Measurements from ENCODE around the gene TICAM2.

Gene TICAM2

GRCh38 chr5:115607935-115608334, 5.7 kb upstream of the TICAM2 start:
- no peak for DNase-seq (ENCODE audit: low spot score)

GRCh38 chr5:115605436-115605835, 3.2 kb upstream of the TICAM2 start:
- DNase-seq (ENCODE audit: low spot score): no peak

- DNase-seq (ENCODE audit: low spot score): no peak
Observed at GRCh38 chr5:115602591-115603125, 379 bp upstream of the TICAM2 start.

- no peak for DNase-seq (ENCODE audit: low spot score)
Observed at GRCh38 chr5:115600766-115601165, 1.5 kb downstream of the TICAM2 start.

GRCh38 chr5:115599924-115600323, 2.4 kb downstream of the TICAM2 start:
- no peak for DNase-seq (ENCODE audit: low spot score)

GRCh38 chr5:115599502-115599901, 2.8 kb downstream of the TICAM2 start:
- DNase-seq (ENCODE audit: low spot score): no peak

- no peak for DNase-seq (ENCODE audit: low spot score)
Observed at GRCh38 chr5:115594128-115595047, 7.9 kb downstream of the TICAM2 start.

- DNase-seq (ENCODE audit: low spot score): no peak
Observed at GRCh38 chr5:115589043-115589442, 13.2 kb downstream of the TICAM2 start.

- DNase-seq (ENCODE audit: low spot score): no peak
Observed at GRCh38 chr5:115588640-115589039, 13.6 kb downstream of the TICAM2 start.

- DNase-seq (ENCODE audit: low spot score): peak; percentile 30
Observed at GRCh38 chr5:115586525-115587146, 15.6 kb downstream of the TICAM2 start.

GRCh38 chr5:115585265-115585664, 17.0 kb downstream of the TICAM2 start:
- no peak for DNase-seq (ENCODE audit: low spot score)

GRCh38 chr5:115584501-115584900, 17.8 kb downstream of the TICAM2 start:
- DNase-seq (ENCODE audit: low spot score): no peak

- DNase-seq (ENCODE audit: low spot score): no peak
Observed at GRCh38 chr5:115583474-115583873, 18.8 kb downstream of the TICAM2 start.

GRCh38 chr5:115580941-115581340, 21.3 kb downstream of the TICAM2 start:
- no peak for DNase-seq (ENCODE audit: low spot score)

- DNase-seq (ENCODE audit: low spot score): no peak
Observed at GRCh38 chr5:115579747-115580173, 22.5 kb downstream of the TICAM2 start.

GRCh38 chr5:115579216-115579615, 23.1 kb downstream of the TICAM2 start:
- no peak for DNase-seq (ENCODE audit: low spot score)

GRCh38 chr5:115578657-115579056, 23.6 kb downstream of the TICAM2 start:
- no peak for DNase-seq (ENCODE audit: low spot score)

- no peak for DNase-seq (ENCODE audit: low spot score)
Observed at GRCh38 chr5:115577741-115578140, 24.5 kb downstream of the TICAM2 start.

- no peak for DNase-seq (ENCODE audit: low spot score)
Observed at GRCh38 chr5:115577329-115577728, 24.9 kb downstream of the TICAM2 start.

GRCh38 chr5:115575167-115576070, 26.9 kb downstream of the TICAM2 start:
- no peak for DNase-seq (ENCODE audit: low spot score)

GRCh38 chr5:115573133-115573532, 29.1 kb downstream of the TICAM2 start:
- DNase-seq (ENCODE audit: low spot score): no peak

- no peak for DNase-seq (ENCODE audit: low spot score)
Observed at GRCh38 chr5:115571441-115571878, 30.8 kb downstream of the TICAM2 start.

All from activated CD4-positive, alpha-beta T cell treated with anti-CD3 and anti-CD28 coated beads, Interleukin-2, Interleukin-4, amounts not matched to agents 100 ng/mL and 50 ng/mL, durations not matched to agents 16 hours and 8 hours (primary cell).